Measurements from ENCODE around the gene RAPSN.

Gene RAPSN

DNA sequence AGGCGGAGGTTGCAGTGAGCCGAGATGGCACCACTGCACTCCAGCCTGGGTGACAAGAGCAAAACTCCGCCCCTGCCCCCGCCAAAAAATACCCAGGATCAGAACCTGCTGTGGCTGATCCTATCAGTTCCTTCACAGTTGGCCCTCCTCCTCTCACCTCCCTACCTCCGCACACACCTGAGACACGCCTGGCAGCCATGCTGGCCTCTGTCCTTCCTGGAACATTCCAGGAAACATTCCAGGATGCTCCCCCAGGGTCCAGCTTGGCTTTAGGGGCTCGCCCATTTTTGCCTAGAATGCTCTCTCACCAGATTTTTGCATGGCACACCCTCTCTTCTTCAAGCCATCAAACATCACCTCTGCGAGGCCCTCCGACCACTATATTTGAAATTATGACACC, 2.1 kb downstream of the RAPSN start:
- TF ChIP-seq, protein P1, sequence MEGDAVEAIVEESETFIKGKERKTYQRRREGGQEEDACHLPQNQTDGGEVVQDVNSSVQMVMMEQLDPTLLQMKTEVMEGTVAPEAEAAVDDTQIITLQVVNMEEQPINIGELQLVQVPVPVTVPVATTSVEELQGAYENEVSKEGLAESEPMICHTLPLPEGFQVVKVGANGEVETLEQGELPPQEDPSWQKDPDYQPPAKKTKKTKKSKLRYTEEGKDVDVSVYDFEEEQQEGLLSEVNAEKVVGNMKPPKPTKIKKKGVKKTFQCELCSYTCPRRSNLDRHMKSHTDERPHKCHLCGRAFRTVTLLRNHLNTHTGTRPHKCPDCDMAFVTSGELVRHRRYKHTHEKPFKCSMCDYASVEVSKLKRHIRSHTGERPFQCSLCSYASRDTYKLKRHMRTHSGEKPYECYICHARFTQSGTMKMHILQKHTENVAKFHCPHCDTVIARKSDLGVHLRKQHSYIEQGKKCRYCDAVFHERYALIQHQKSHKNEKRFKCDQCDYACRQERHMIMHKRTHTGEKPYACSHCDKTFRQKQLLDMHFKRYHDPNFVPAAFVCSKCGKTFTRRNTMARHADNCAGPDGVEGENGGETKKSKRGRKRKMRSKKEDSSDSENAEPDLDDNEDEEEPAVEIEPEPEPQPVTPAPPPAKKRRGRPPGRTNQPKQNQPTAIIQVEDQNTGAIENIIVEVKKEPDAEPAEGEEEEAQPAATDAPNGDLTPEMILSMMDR (IDR thresholded peaks at IDR 0.05) = no peak

DNA sequence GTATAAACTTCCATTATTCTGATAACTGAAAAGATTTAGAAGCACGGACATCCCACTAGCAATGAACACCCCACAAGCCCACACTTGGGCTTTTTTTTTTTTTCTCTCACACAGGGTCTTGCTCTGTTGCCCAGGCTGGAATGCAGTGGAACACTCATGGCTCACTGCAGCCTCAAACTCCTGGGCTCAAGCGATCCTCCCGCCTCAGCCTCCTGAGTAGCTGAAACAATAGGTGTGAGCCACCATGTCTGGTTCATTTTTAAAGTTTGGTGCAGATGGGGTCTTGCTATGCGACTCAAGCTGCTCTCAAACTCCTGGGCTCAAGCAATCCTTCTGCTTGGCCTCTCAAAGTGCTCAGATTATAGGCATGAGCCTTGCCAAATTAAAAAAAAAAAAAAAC, 3.1 kb downstream of the RAPSN start:
- TF ChIP-seq, protein P1 (IDR thresholded peaks at IDR 0.05) = no peak

DNA sequence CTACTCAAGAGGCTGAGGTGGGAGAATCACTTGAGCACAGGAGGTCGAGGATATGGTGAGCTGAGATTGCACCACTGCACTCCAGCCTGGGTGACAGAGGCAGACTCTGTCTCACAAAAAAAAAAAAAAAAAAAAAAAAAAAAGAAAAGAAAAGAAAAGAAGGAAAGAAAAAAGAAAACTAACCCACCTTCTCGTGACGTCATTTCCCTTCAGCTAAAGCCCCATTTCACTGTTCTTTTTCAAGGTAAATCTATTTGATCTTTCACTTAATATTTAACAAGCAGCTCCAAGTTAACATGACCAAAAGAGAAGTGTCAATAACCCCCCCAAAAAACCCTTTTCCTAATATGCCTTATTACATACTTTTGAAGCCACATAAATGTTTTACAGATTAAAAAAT, 5.1 kb downstream of the RAPSN start:
- TF ChIP-seq, protein P1 (IDR thresholded peaks at IDR 0.05) = no peak

DNA sequence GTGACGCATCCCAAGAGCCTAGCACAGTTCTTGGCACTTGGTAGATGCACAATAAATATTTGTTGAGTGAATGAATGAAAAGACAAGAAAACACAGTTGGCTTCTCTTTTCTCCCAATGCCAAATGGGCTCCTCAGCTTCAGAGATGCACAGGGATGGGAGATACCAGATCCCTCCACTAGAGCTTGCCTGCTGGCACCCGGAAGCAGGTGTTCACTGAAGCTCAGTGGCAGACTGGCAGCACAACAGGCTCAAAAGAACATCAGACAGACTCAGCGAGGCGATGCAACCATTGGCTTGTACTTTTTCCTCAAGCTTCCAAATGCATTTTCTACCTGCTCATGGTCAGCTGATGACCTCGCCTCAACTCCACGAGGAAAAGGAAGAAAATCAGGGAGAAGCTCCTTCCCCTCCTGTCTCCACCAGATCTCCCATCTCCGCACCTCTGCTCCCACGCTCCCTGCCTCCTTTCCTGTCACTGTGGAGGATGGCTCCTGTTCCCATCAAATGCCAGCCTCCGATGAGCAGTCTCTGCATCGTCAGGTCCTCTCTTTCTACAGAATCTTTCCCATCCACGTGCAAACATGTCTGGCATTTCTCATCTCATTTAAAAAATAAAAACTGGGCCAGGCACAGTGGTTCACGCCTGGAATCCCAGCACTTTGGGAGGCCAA, 5.8 kb downstream of the RAPSN start:
- TF ChIP-seq, protein P1 (IDR thresholded peaks at IDR 0.05) = no peak

DNA sequence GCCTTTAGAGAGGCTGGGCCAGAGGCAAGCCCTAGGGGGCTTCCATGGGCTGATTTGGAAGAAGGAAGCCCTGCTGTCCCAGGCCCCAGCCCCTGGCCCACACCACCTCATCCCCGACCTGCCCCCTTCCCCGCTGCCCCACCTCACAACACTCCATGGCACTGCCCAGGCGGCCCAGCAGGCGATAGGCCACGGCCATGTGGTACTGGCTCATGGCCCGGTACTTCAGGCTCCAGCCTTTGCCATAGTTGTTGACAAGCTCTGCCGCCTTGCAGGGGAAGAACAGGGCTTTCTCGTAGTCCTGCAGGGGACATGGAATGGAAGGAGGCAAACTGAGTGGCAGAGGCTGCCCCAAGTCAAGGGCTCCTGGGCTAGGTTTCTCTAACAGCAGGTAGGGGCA, 6.4 kb downstream of the RAPSN start:
- TF ChIP-seq, protein P1 (IDR thresholded peaks at IDR 0.05) = no peak

DNA sequence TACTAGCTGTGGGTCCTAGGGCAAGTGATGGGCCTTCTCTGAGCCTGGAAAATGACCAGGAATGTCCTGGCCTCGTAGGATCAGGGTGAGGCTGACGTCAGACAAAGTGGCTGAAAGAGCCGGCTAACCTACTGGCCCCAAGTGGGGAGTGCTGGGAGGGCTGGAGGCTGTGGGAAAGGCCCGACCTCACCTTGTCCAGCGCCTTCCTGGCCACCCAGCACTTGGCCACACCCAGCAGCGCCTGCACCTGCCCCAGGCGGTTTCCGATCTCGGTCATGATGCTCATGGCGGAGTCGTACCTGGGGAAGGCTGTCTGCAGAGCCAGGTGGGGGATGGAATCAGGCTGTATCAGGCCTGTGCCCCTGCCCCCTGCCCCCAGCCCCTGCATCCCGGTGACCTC, 7.5 kb downstream of the RAPSN start:
- TF ChIP-seq, protein P1 (IDR thresholded peaks at IDR 0.05) = no peak

DNA sequence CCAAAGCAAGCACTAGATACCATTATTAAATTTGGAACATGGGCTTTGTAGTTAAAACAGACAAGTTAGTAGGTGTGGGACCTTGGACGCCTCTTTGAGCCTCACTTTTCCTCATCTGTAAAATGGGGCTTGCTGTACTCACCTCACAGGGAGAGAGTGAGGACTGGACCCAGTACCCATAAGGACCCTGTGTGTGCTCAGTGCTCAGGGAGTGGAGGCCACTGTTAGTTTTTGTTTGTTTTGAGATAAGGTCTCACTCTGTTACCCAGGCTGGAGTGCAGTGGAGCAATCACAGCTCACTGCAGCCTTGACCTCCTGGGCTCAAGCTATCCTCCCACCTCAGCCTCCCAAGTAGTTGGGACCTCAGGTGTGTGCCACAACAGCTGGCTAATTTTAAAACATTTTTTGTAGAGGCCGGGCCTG, 8.9 kb downstream of the RAPSN start:
- TF ChIP-seq, protein P1 (IDR thresholded peaks at IDR 0.05) = no peak

DNA sequence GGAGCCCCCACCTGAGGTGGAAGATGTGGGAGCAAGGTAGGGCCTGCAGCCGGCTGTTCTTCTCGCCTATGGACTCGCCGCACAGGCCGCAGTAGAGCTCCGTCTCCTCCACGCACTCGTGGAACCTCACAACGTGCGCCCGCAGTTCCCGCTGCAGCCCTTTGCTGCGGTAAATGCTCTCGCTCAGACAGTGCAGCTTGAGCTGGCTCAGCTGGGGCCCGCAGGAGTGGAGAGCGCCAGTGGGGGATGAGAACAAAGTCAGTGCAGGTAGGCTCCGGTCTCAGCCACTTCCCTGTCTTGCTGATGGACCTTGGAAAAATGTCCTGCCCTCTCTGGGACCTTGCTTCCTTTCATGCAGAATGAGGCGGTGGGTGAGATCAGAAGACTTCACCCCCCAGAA, 10.2 kb downstream of the RAPSN start:
- TF ChIP-seq, protein P1 (IDR thresholded peaks at IDR 0.05) = no peak

All from LNCAP (cell line).